Measurements from ENCODE around the gene COL18A1. TPM values are rescaled to one million over a fixed set of nuclear protein-coding genes. Genes with fewer than 3 reads are reported as not detected.

The COL18A1 gene
- total and polyA plus RNA-seq, 8 donors, result 38.7 to 301 (median 77.8) TPM

GRCh38 chr21:45357436-45358260 lies 47.3 kb upstream of the COL18A1 start:
- Histone ChIP-seq H3K4me3 (no peak overlapping the region), H3K4me1 (peaks cover 0 to 4% (median 4%) of the 10 kb centered on the region in 3 donors), H3K27ac (peak overlapping the region in 3 of 4 donors; percentile 2 to 27 (median 5)), H3K27me3 (peaks cover 0 to 2% (median 0%) of the 10 kb centered on the region in 4 donors), H3K36me3 (no peaks in the 10 kb centered on the region), H3K9me3 (no peaks in the 10 kb centered on the region)
- intact Hi-C loops (cut with DNase I), result no loop called here
- WGBS, 2 donors, result 40 to 42% methylated on average over 41 of the region's 41 CpGs
- TF ChIP-seq CTCF (IDR thresholded peaks at IDR 0.05), result no peak
- ATAC-seq (peak in 2 of 4 donors; percentile 64 to 70), FAIRE-seq (no peak), DNase-seq (peak in 2 of 6 donors; percentile 17 to 33)

GRCh38 chr21:45358261-45358670 lies 46.7 kb upstream of the COL18A1 start:
- TF ChIP-seq CTCF (IDR thresholded peaks at IDR 0.05), result no peak
- intact Hi-C loops (cut with DNase I), result no loop called here
- 72 to 80% methylated on average over 15 of the region's 15 CpGs for WGBS, 2 donors
- DNase-seq, result peak in 1 of 6 donors; percentile 38
- Histone ChIP-seq H3K36me3 (no peaks in the 10 kb centered on the region), H3K27me3 (no peaks in the 10 kb centered on the region), H3K9me3 (no peaks in the 10 kb centered on the region), H3K27ac (peak overlapping the region in 1 of 4 donors; percentile 5), H3K4me3 (no peak overlapping the region), H3K4me1 (peaks cover 0 to 4% (median 4%) of the 10 kb centered on the region in 3 donors)
- no peak for FAIRE-seq
- ATAC-seq, result no peak

- Histone ChIP-seq H3K36me3 (no peaks in the 10 kb centered on the region), H3K4me3 (no peak overlapping the region), H3K4me1 (peaks cover 0 to 4% (median 4%) of the 10 kb centered on the region in 3 donors), H3K27me3 (no peaks in the 10 kb centered on the region), H3K27ac (no peak overlapping the region), H3K9me3 (no peaks in the 10 kb centered on the region)
- intact Hi-C loops (cut with DNase I), result no loop called here
- 68 to 91% methylated on average over 12 to 13 of the region's 13 CpGs for WGBS, 2 donors
- FAIRE-seq, result no peak
- no peak for TF ChIP-seq CTCF (IDR thresholded peaks at IDR 0.05)
- no peak for ATAC-seq
- peak in 1 of 6 donors; percentile 45 for DNase-seq
These were observed 46.2 kb upstream of the COL18A1 start for GRCh38 chr21:45358711-45359310.

GRCh38 chr21:45359451-45360217 lies 45.3 kb upstream of the COL18A1 start:
- Histone ChIP-seq H3K27ac (no peak overlapping the region), H3K9me3 (no peaks in the 10 kb centered on the region), H3K36me3 (no peaks in the 10 kb centered on the region), H3K27me3 (no peaks in the 10 kb centered on the region), H3K4me1 (peaks cover 3 to 4% (median 4%) of the 10 kb centered on the region in 3 donors), H3K4me3 (no peak overlapping the region)
- no peak for ATAC-seq
- no peak for FAIRE-seq
- DNase-seq, result peak in 1 of 6 donors; percentile 42
- intact Hi-C loops (cut with DNase I), result no loop called here
- 49 to 60% methylated on average over 26 of the region's 26 CpGs for WGBS, 2 donors
- no peak for TF ChIP-seq CTCF (IDR thresholded peaks at IDR 0.05)
